ENCODE measurements around the gene C18orf32.

DNA sequence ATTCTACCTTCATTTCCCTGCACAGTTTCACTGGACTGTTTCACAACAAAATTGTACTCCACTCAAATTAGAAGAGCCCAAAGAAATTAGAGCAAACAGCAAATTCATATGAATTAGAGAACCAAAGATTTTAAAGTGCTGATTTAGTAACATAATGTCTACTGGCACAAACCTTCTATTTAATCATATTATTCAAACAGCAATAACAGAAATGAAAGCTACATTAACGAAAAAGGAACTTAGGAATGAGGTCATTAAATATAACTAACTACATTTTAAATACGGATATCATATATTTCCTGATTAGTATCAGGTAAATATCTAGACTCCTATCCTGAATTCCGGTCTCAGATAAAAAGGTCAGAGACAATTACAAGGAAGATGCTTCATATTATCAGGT, 5.1 kb downstream of the C18orf32 start:
- TF ChIP-seq, protein P1, sequence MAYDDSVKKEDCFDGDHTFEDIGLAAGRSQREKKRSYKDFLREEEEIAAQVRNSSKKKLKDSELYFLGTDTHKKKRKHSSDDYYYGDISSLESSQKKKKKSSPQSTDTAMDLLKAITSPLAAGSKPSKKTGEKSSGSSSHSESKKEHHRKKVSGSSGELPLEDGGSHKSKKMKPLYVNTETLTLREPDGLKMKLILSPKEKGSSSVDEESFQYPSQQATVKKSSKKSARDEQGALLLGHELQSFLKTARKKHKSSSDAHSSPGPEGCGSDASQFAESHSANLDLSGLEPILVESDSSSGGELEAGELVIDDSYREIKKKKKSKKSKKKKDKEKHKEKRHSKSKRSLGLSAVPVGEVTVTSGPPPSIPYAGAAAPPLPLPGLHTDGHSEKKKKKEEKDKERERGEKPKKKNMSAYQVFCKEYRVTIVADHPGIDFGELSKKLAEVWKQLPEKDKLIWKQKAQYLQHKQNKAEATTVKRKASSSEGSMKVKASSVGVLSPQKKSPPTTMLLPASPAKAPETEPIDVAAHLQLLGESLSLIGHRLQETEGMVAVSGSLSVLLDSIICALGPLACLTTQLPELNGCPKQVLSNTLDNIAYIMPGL (CRISPR knock-in tag; IDR thresholded peaks at IDR 0.05; ENCODE audit: borderline replicate concordance), result no peak
- TF ChIP-seq, protein P2, sequence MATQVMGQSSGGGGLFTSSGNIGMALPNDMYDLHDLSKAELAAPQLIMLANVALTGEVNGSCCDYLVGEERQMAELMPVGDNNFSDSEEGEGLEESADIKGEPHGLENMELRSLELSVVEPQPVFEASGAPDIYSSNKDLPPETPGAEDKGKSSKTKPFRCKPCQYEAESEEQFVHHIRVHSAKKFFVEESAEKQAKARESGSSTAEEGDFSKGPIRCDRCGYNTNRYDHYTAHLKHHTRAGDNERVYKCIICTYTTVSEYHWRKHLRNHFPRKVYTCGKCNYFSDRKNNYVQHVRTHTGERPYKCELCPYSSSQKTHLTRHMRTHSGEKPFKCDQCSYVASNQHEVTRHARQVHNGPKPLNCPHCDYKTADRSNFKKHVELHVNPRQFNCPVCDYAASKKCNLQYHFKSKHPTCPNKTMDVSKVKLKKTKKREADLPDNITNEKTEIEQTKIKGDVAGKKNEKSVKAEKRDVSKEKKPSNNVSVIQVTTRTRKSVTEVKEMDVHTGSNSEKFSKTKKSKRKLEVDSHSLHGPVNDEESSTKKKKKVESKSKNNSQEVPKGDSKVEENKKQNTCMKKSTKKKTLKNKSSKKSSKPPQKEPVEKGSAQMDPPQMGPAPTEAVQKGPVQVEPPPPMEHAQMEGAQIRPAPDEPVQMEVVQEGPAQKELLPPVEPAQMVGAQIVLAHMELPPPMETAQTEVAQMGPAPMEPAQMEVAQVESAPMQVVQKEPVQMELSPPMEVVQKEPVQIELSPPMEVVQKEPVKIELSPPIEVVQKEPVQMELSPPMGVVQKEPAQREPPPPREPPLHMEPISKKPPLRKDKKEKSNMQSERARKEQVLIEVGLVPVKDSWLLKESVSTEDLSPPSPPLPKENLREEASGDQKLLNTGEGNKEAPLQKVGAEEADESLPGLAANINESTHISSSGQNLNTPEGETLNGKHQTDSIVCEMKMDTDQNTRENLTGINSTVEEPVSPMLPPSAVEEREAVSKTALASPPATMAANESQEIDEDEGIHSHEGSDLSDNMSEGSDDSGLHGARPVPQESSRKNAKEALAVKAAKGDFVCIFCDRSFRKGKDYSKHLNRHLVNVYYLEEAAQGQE (IDR thresholded peaks at IDR 0.05), result no peak
- TF ChIP-seq MAZ (IDR thresholded peaks at IDR 0.05; ENCODE audit: borderline replicate concordance, low read depth, low read length), result no peak
- TF ChIP-seq, protein P3, sequence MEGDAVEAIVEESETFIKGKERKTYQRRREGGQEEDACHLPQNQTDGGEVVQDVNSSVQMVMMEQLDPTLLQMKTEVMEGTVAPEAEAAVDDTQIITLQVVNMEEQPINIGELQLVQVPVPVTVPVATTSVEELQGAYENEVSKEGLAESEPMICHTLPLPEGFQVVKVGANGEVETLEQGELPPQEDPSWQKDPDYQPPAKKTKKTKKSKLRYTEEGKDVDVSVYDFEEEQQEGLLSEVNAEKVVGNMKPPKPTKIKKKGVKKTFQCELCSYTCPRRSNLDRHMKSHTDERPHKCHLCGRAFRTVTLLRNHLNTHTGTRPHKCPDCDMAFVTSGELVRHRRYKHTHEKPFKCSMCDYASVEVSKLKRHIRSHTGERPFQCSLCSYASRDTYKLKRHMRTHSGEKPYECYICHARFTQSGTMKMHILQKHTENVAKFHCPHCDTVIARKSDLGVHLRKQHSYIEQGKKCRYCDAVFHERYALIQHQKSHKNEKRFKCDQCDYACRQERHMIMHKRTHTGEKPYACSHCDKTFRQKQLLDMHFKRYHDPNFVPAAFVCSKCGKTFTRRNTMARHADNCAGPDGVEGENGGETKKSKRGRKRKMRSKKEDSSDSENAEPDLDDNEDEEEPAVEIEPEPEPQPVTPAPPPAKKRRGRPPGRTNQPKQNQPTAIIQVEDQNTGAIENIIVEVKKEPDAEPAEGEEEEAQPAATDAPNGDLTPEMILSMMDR (IDR thresholded peaks at IDR 0.05), result no peak
- TF ChIP-seq RCOR1 (IDR thresholded peaks at IDR 0.05; ENCODE audit: low read depth, low read length), result no peak
- TF ChIP-seq NR3C1 (IDR thresholded peaks at IDR 0.05), result no peak
- no peak for TF ChIP-seq SMC3 (IDR thresholded peaks at IDR 0.05)
- TF ChIP-seq POLR2A (IDR thresholded peaks at IDR 0.05; ENCODE audit: low read length), result no peak
- TF ChIP-seq CEBPB (IDR thresholded peaks at IDR 0.05), result no peak

Measured in A549 (cell line).